NCI-H2227 (cell line): ENCODE data around the gene GPX3.

Experiments
- DNase-seq: peaks from one replicate; lab custom pipeline; 2025; ENCODE audit not compliant: unreplicated experiment; lab: John Stamatoyannopoulos, UW

Gene GPX3

GRCh38 chr5:151020304-151021110 is at the start of gene GPX3:
Gene GPX3, plus strand, starts transcription at chr5:151020591. Its CDS starts 64 bp downstream, at chr5:151020655.
- peak; percentile 61 for DNase-seq

- DNase-seq = no peak
Measured at GRCh38 chr5:150978590-150978989, 41.8 kb upstream of the GPX3 start.

GRCh38 chr5:150987746-150988145 is 32.6 kb upstream of the GPX3 start:
- no peak for DNase-seq

GRCh38 chr5:150989695-150990094 is 30.7 kb upstream of the GPX3 start:
- DNase-seq = no peak

- DNase-seq = no peak
Measured at GRCh38 chr5:150992705-150993104, 27.7 kb upstream of the GPX3 start.

- DNase-seq = no peak
Measured at GRCh38 chr5:150993422-150993821, 27.0 kb upstream of the GPX3 start.

- no peak for DNase-seq
Measured at GRCh38 chr5:150993826-150994412, 26.5 kb upstream of the GPX3 start.

- DNase-seq = no peak
Measured at GRCh38 chr5:150999704-151000442, 20.5 kb upstream of the GPX3 start.

- DNase-seq = no peak
Measured at GRCh38 chr5:151001436-151001835, 19.0 kb upstream of the GPX3 start.

- DNase-seq = no peak
Measured at GRCh38 chr5:151002250-151002649, 18.1 kb upstream of the GPX3 start.

GRCh38 chr5:151002681-151003502 is 17.5 kb upstream of the GPX3 start:
- DNase-seq = no peak

GRCh38 chr5:151003503-151003860 is 16.9 kb upstream of the GPX3 start:
- DNase-seq = no peak

GRCh38 chr5:151004499-151004898 is 15.9 kb upstream of the GPX3 start:
- no peak for DNase-seq

GRCh38 chr5:151005187-151005949 is 15.0 kb upstream of the GPX3 start:
- DNase-seq = no peak

GRCh38 chr5:151005950-151006576 is 14.3 kb upstream of the GPX3 start:
- no peak for DNase-seq

- DNase-seq = no peak
Measured at GRCh38 chr5:151006704-151007334, 13.6 kb upstream of the GPX3 start.

- no peak for DNase-seq
Measured at GRCh38 chr5:151007430-151008209, 12.8 kb upstream of the GPX3 start.

GRCh38 chr5:151008210-151008491 is 12.2 kb upstream of the GPX3 start:
- DNase-seq = no peak

- no peak for DNase-seq
Measured at GRCh38 chr5:151008906-151009305, 11.5 kb upstream of the GPX3 start.
